AG09319 (cell line): ENCODE results near the gene RGL1.

Experiments used
- DNase-seq: peaks from one replicate; pipeline ENCODE4 v3.0.0-alpha.2; 2010; ENCODE audit warnings: low read depth; ENCODE audit errors: extremely low read depth
- TF ChIP-seq, protein P1 (sequence below): IDR thresholded peaks from 2 replicates; pipeline ENCODE4 v1.5.1; 2011; ENCODE audit warnings: low read depth, mild to moderate bottlenecking, inconsistent platforms, low read length, moderate library complexity

RGL1 gene

GRCh38 chr1:183894290-183894565, 89.3 kb downstream of the RGL1 start:
- TF ChIP-seq, protein P1, sequence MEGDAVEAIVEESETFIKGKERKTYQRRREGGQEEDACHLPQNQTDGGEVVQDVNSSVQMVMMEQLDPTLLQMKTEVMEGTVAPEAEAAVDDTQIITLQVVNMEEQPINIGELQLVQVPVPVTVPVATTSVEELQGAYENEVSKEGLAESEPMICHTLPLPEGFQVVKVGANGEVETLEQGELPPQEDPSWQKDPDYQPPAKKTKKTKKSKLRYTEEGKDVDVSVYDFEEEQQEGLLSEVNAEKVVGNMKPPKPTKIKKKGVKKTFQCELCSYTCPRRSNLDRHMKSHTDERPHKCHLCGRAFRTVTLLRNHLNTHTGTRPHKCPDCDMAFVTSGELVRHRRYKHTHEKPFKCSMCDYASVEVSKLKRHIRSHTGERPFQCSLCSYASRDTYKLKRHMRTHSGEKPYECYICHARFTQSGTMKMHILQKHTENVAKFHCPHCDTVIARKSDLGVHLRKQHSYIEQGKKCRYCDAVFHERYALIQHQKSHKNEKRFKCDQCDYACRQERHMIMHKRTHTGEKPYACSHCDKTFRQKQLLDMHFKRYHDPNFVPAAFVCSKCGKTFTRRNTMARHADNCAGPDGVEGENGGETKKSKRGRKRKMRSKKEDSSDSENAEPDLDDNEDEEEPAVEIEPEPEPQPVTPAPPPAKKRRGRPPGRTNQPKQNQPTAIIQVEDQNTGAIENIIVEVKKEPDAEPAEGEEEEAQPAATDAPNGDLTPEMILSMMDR, result no peak
- DNase-seq, result no peak

GRCh38 chr1:183896466-183897048, 91.6 kb downstream of the RGL1 start:
- no peak for DNase-seq
- TF ChIP-seq, protein P1, result no peak

- TF ChIP-seq, protein P1, result no peak
- no peak for DNase-seq
These were observed 93.1 kb downstream of the RGL1 start for GRCh38 chr1:183898001-183898396.

DNA sequence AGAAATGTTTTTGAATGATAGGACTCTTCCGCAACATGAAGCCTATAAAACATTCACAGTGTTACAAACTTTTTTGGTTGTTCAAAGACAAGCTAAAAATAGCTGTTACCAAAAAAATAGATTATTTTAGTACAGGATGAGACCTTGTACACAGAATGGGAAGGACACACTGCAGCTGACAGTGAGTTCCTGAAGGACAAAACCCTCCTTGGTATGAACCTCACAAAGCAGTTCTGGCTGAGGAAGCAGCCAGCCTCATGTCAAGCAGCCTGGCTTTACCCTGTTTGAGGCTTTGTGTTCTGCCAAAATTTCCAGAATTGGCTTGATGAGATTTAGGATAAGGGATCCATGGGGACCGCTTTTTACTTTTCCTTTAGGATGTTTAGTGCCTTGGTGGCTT, 93.7 kb downstream of the RGL1 start:
- DNase-seq, result no peak
- TF ChIP-seq, protein P1, result no peak

- no peak for DNase-seq
- TF ChIP-seq, protein P1, result no peak
These were observed 96.9 kb downstream of the RGL1 start for GRCh38 chr1:183901748-183902330.

GRCh38 chr1:183903101-183903500, 98.2 kb downstream of the RGL1 start:
- TF ChIP-seq, protein P1, result no peak
- DNase-seq, result no peak

- TF ChIP-seq, protein P1, result no peak
- no peak for DNase-seq
These were observed 100.7 kb downstream of the RGL1 start for GRCh38 chr1:183905508-183906113.
